ENCODE results near the gene ATRNL1.

ATRNL1 gene

DNA sequence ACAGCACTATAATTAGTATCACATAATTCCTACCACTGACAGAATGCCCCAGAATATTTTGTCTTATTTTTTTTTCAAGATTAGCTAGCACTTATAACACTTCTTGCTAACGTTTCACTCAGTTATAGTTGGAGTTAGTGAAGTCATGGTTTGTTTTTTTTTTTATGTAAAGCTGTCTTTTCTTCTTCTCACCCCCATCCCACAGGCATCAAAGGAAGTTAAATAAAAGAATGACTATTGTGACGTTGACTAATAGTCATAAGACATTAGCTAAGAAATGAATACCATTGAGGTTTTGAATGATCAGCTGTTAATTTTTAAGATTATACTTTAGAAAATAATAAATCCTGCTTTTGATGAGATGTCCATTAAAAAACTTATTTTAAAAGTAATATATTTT lies 681.6 kb downstream of the ATRNL1 start:
- H3K27ac ChIP-seq = no peak overlapping the region
- TF ChIP-seq, protein P1, sequence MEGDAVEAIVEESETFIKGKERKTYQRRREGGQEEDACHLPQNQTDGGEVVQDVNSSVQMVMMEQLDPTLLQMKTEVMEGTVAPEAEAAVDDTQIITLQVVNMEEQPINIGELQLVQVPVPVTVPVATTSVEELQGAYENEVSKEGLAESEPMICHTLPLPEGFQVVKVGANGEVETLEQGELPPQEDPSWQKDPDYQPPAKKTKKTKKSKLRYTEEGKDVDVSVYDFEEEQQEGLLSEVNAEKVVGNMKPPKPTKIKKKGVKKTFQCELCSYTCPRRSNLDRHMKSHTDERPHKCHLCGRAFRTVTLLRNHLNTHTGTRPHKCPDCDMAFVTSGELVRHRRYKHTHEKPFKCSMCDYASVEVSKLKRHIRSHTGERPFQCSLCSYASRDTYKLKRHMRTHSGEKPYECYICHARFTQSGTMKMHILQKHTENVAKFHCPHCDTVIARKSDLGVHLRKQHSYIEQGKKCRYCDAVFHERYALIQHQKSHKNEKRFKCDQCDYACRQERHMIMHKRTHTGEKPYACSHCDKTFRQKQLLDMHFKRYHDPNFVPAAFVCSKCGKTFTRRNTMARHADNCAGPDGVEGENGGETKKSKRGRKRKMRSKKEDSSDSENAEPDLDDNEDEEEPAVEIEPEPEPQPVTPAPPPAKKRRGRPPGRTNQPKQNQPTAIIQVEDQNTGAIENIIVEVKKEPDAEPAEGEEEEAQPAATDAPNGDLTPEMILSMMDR (IDR thresholded peaks at IDR 0.05) = no peak

GRCh38 chr10:115777646-115778045 lies 684.5 kb downstream of the ATRNL1 start:
- Histone ChIP-seq H3K36me3 (no peaks in the 10 kb centered on the region), H3K4me3 (ENCODE audit: low read depth in 1 of 2, low read length in 1 of 2) (no peak overlapping the region), H3K27ac (no peak overlapping the region), H3K9me3 (no peaks in the 10 kb centered on the region), H3K4me1 (ENCODE audit: control insufficient read depth in 1 of 2, insufficient read depth in 1 of 2, low read depth in 1 of 2, low read length in 1 of 2) (no peaks in the 10 kb centered on the region), H3K27me3 (no peaks in the 10 kb centered on the region)
- TF ChIP-seq, protein P1 (IDR thresholded peaks at IDR 0.05) = no peak

More for the DNA sequence above, 681.6 kb downstream of the ATRNL1 start:
- Histone ChIP-seq H3K27me3 (no peaks in the 10 kb centered on the region), H3K9me3 (no peaks in the 10 kb centered on the region), H3K4me3 (ENCODE audit: low read depth in 1 of 2, low read length in 1 of 2) (no peak overlapping the region), H3K36me3 (no peaks in the 10 kb centered on the region), H3K4me1 (ENCODE audit: control insufficient read depth in 1 of 2, insufficient read depth in 1 of 2, low read depth in 1 of 2, low read length in 1 of 2) (no peaks in the 10 kb centered on the region)

GRCh38 chr10:115790220-115790619 lies 697.1 kb downstream of the ATRNL1 start:
- Histone ChIP-seq H3K27me3 (no peaks in the 10 kb centered on the region), H3K36me3 (no peaks in the 10 kb centered on the region), H3K4me3 (ENCODE audit: low read depth in 1 of 2, low read length in 1 of 2) (no peak overlapping the region), H3K27ac (no peak overlapping the region), H3K4me1 (ENCODE audit: control insufficient read depth in 1 of 2, insufficient read depth in 1 of 2, low read depth in 1 of 2, low read length in 1 of 2) (no peaks in the 10 kb centered on the region), H3K9me3 (no peaks in the 10 kb centered on the region)
- TF ChIP-seq, protein P1 (IDR thresholded peaks at IDR 0.05) = no peak

GRCh38 chr10:115795964-115796363 lies 702.8 kb downstream of the ATRNL1 start:
- no peak overlapping the region for H3K27ac ChIP-seq
- TF ChIP-seq, protein P1 (IDR thresholded peaks at IDR 0.05) = no peak
- H3K4me1 ChIP-seq (ENCODE audit: control insufficient read depth in 1 of 2, insufficient read depth in 1 of 2, low read depth in 1 of 2, low read length in 1 of 2) = no peaks in the 10 kb centered on the region
- H3K27me3 ChIP-seq = no peaks in the 10 kb centered on the region
- H3K9me3 ChIP-seq = no peaks in the 10 kb centered on the region
- no peak overlapping the region for H3K4me3 ChIP-seq (ENCODE audit: low read depth in 1 of 2, low read length in 1 of 2)
- no peaks in the 10 kb centered on the region for H3K36me3 ChIP-seq

DNA sequence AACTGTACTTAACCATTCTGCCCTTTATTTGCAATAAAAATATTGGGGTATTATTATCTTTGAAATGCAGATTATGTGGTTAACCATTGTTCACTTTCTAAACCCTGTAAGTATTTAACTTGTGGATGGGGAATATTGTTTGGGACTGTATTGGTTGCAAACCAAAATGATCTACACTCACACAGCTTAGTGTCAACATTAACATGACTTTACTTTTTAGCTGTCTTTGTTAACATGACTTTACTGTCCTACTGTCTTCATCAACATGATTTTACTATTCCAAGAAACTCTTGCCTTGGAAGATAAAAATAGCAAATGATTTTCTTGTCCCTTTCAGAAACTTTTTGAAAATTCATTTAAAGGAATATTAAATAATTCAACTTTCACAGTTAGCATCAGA lies 708.3 kb downstream of the ATRNL1 start:
- H3K4me1 ChIP-seq (ENCODE audit: control insufficient read depth in 1 of 2, insufficient read depth in 1 of 2, low read depth in 1 of 2, low read length in 1 of 2) = no peaks in the 10 kb centered on the region
- H3K9me3 ChIP-seq = no peaks in the 10 kb centered on the region
- no peak overlapping the region for H3K27ac ChIP-seq
- TF ChIP-seq, protein P1 (IDR thresholded peaks at IDR 0.05) = no peak
- H3K27me3 ChIP-seq = peaks cover 12% of the 10 kb centered on the region
- no peak overlapping the region for H3K4me3 ChIP-seq (ENCODE audit: low read depth in 1 of 2, low read length in 1 of 2)
- H3K36me3 ChIP-seq = no peaks in the 10 kb centered on the region

- peaks cover 12% of the 10 kb centered on the region for H3K27me3 ChIP-seq
- TF ChIP-seq, protein P1 (IDR thresholded peaks at IDR 0.05) = no peak
These were observed 708.8 kb downstream of the ATRNL1 start for GRCh38 chr10:115801992-115802391.

More at GRCh38 chr10:115801992-115802391, 708.8 kb downstream of the ATRNL1 start:
- Histone ChIP-seq H3K27ac (no peak overlapping the region), H3K4me3 (ENCODE audit: low read depth in 1 of 2, low read length in 1 of 2) (no peak overlapping the region), H3K4me1 (ENCODE audit: control insufficient read depth in 1 of 2, insufficient read depth in 1 of 2, low read depth in 1 of 2, low read length in 1 of 2) (no peaks in the 10 kb centered on the region), H3K9me3 (no peaks in the 10 kb centered on the region), H3K36me3 (no peaks in the 10 kb centered on the region)
